ENCODE results near the gene EIF3C. TPM values are rescaled to one million over a fixed set of nuclear protein-coding genes. Genes with fewer than 3 reads are reported as not detected.
"Not testable (repeated sequence)": the region's sequence is repeated elsewhere in the genome, so short reads cannot be mapped to it uniquely, and the experiment has no call there.

Gene EIF3C
- total RNA-seq, 1 experiment from 2014 or later, result 526 TPM

- H3K27me3 ChIP-seq (ENCODE audit: control insufficient read depth, insufficient read depth, low read length); H3K4me3 ChIP-seq (ENCODE audit: low read depth in 2 of 2, low read length in 2 of 2); CTCF ChIA-PET; in situ Hi-C loops (cut with HindIII; ENCODE audit: low pct_unique_long_range_greater_than_20kb, low sequenced_read_pairs); H3K36me3 ChIP-seq (ENCODE audit: control insufficient read depth, insufficient read depth, low read length); POLR2A ChIA-PET; H3K4me1 ChIP-seq (ENCODE audit: control insufficient read depth, insufficient read depth, low read length); H3K27ac ChIP-seq (ENCODE audit: low read length); intact Hi-C loops (cut with micrococcal nuclease; ENCODE audit: unreplicated experiment); BruUV-seq (replicated peaks); H3K9me3 ChIP-seq (ENCODE audit: control insufficient read depth, insufficient read depth, low read depth, low read length); DNase-seq (ENCODE audit: low read depth, low spot score): not testable (repeated sequence)
- peak; percentile 69 for ATAC-seq
Measured at GRCh38 chr16:28693257-28693950, 17.9 kb upstream of the EIF3C start.

DNA sequence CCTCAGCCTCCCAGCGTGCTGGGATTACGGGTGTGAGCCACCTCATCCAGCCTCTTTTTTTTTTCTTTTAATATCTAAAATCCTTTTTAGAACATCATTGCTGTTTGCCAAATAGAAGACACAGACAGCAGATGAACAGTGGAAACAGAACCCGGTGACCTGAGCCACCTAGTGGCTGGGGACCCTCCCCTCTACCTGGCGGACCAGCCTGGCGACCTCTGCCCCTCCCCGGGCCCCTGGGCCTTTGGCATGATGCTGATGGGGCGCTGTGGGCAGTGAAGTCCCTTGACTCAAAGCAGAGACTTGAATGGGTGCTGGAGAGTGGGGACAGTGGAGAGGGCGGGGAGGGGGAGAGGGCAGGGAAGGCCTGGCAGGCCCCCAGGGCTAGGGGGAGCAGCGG, 11.5 kb upstream of the EIF3C start:
- H3K27me3 ChIP-seq (ENCODE audit: control insufficient read depth, insufficient read depth, low read length); H3K4me1 ChIP-seq (ENCODE audit: control insufficient read depth, insufficient read depth, low read length); H3K9me3 ChIP-seq (ENCODE audit: control insufficient read depth, insufficient read depth, low read depth, low read length); H3K27ac ChIP-seq (ENCODE audit: low read length); ATAC-seq; CTCF ChIA-PET; H3K4me3 ChIP-seq (ENCODE audit: low read depth in 2 of 2, low read length in 2 of 2); BruUV-seq (replicated peaks); DNase-seq (ENCODE audit: low read depth, low spot score); intact Hi-C loops (cut with micrococcal nuclease; ENCODE audit: unreplicated experiment); POLR2A ChIA-PET; H3K36me3 ChIP-seq (ENCODE audit: control insufficient read depth, insufficient read depth, low read length); in situ Hi-C loops (cut with HindIII; ENCODE audit: low pct_unique_long_range_greater_than_20kb, low sequenced_read_pairs): not testable (repeated sequence)

DNA sequence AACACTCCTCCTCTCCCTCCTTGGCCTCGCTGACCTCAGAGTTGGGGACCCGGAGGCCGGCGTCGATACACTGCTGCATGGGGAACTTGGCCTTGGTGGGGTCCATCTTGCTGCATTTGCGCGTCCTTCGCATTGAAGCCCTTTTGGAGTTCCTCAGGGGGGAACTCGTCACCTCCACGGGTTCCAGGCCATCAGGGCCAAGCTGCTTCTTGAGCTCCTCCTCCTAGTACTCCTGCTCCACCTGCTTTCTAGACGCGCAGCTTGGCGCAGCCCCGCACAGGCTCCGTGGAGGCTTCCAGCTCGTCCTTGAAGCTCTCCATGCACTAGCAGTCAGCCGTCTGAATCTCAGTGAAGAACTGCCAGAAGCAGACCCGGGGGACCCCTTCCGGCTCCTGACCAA, 10.9 kb upstream of the EIF3C start:
- ATAC-seq; DNase-seq (ENCODE audit: low read depth, low spot score); intact Hi-C loops (cut with micrococcal nuclease; ENCODE audit: unreplicated experiment); H3K4me3 ChIP-seq (ENCODE audit: low read depth in 2 of 2, low read length in 2 of 2); in situ Hi-C loops (cut with HindIII; ENCODE audit: low pct_unique_long_range_greater_than_20kb, low sequenced_read_pairs); H3K4me1 ChIP-seq (ENCODE audit: control insufficient read depth, insufficient read depth, low read length); CTCF ChIA-PET; H3K9me3 ChIP-seq (ENCODE audit: control insufficient read depth, insufficient read depth, low read depth, low read length); BruUV-seq (replicated peaks); POLR2A ChIA-PET; H3K36me3 ChIP-seq (ENCODE audit: control insufficient read depth, insufficient read depth, low read length); H3K27ac ChIP-seq (ENCODE audit: low read length); H3K27me3 ChIP-seq (ENCODE audit: control insufficient read depth, insufficient read depth, low read length): not testable (repeated sequence)

DNA sequence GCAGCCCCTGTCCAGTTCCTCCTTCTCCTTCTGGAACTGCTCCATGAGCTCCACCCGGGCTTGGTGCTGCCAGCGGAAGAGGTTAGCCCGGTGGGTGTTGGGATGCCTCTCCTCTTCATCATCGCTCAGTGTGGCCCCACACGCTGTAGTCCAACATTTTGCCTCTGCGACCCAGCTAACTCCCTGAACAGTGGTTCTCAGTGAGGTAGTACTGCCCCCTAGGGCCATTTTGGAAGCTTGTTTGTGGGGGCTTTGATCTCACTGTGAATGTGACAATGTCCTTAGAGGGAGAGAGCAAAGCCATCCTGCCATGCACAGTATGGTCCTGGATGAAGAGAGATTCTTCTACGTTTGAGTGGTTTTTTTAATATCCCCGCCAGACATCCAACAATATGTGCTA, 9.9 kb upstream of the EIF3C start:
- not testable (repeated sequence) for ATAC-seq

DNA sequence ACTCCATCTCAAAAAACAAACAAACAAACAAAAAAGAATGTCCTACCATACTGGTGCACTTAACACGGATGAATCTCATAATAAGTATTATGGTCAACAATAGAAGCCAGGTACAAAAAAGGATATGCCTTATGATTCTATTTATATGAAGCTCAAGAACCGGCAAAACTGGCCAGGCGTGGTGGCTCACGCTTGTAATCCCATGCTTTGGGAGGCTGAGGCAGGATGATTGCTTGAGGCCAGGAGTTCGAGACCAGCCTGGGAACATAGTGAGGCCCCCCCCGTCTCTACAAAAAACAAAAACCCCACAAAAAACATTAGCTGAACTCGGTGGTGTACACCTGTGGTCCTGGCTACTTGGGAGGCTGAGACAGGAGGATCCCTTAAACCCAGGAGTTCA, 7.0 kb upstream of the EIF3C start:
- DNase-seq (ENCODE audit: low read depth, low spot score); H3K27ac ChIP-seq (ENCODE audit: low read length); H3K4me3 ChIP-seq (ENCODE audit: low read depth in 2 of 2, low read length in 2 of 2); H3K9me3 ChIP-seq (ENCODE audit: control insufficient read depth, insufficient read depth, low read depth, low read length); intact Hi-C loops (cut with micrococcal nuclease; ENCODE audit: unreplicated experiment); H3K27me3 ChIP-seq (ENCODE audit: control insufficient read depth, insufficient read depth, low read length); POLR2A ChIA-PET; in situ Hi-C loops (cut with HindIII; ENCODE audit: low pct_unique_long_range_greater_than_20kb, low sequenced_read_pairs); BruUV-seq (replicated peaks); H3K4me1 ChIP-seq (ENCODE audit: control insufficient read depth, insufficient read depth, low read length); CTCF ChIA-PET; ATAC-seq; H3K36me3 ChIP-seq (ENCODE audit: control insufficient read depth, insufficient read depth, low read length): not testable (repeated sequence)

More for the DNA sequence above, 9.9 kb upstream of the EIF3C start:
- in situ Hi-C loops (cut with HindIII; ENCODE audit: low pct_unique_long_range_greater_than_20kb, low sequenced_read_pairs); H3K27ac ChIP-seq (ENCODE audit: low read length); H3K36me3 ChIP-seq (ENCODE audit: control insufficient read depth, insufficient read depth, low read length); POLR2A ChIA-PET; intact Hi-C loops (cut with micrococcal nuclease; ENCODE audit: unreplicated experiment); H3K9me3 ChIP-seq (ENCODE audit: control insufficient read depth, insufficient read depth, low read depth, low read length); DNase-seq (ENCODE audit: low read depth, low spot score); BruUV-seq (replicated peaks); CTCF ChIA-PET; H3K4me1 ChIP-seq (ENCODE audit: control insufficient read depth, insufficient read depth, low read length); H3K4me3 ChIP-seq (ENCODE audit: low read depth in 2 of 2, low read length in 2 of 2); H3K27me3 ChIP-seq (ENCODE audit: control insufficient read depth, insufficient read depth, low read length): not testable (repeated sequence)

DNA sequence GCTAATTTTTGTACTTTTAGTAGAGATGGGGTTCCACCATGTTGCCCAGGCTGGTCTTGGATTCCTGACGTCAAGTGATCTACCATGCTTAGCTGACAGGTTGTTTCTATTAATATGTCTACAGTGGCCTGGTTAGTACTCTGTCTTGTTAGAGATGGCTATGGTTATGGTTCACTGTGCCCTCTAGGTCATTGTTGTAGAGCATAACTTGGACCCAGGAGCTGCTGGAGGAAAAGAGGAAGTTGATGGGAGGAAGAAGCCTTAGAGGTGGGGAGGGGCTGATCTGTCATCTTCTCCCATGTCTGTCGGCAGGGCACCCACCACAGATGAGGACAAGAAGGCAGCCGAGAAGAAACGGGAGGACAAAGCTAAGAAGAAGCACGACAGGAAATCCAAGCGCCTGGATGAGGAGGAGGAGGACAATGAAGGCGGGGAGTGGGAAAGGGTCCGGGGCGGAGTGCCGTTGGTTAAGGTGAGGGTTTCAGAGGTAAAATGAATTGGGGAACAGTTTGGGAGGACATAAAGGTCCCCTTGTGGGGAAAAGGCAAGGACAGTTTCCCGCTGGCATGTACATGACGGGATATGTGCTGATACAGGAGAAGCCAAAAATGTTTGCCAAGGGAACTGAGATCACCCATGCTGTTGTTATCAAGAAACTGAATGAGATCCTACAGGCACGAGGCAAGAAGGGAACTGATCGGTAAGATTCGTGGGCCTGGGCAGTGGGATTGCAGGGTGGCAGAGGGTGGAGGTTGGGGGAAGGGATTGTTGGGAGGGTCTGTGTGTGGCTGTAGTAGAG, 11.8 kb downstream of the EIF3C start:
- DNase-seq (ENCODE audit: low read depth, low spot score); H3K9me3 ChIP-seq (ENCODE audit: control insufficient read depth, insufficient read depth, low read depth, low read length); H3K4me3 ChIP-seq (ENCODE audit: low read depth in 2 of 2, low read length in 2 of 2); ATAC-seq; intact Hi-C loops (cut with micrococcal nuclease; ENCODE audit: unreplicated experiment); H3K4me1 ChIP-seq (ENCODE audit: control insufficient read depth, insufficient read depth, low read length); CTCF ChIA-PET; H3K27ac ChIP-seq (ENCODE audit: low read length); POLR2A ChIA-PET; H3K36me3 ChIP-seq (ENCODE audit: control insufficient read depth, insufficient read depth, low read length); H3K27me3 ChIP-seq (ENCODE audit: control insufficient read depth, insufficient read depth, low read length); in situ Hi-C loops (cut with HindIII; ENCODE audit: low pct_unique_long_range_greater_than_20kb, low sequenced_read_pairs): not testable (repeated sequence)
- BruUV-seq (replicated peaks), result TSS peak; percentile 77

GRCh38 chr16:28731253-28731652, 20.0 kb downstream of the EIF3C start:
- DNase-seq (ENCODE audit: low read depth, low spot score); intact Hi-C loops (cut with micrococcal nuclease; ENCODE audit: unreplicated experiment); POLR2A ChIA-PET; H3K36me3 ChIP-seq (ENCODE audit: control insufficient read depth, insufficient read depth, low read length); H3K9me3 ChIP-seq (ENCODE audit: control insufficient read depth, insufficient read depth, low read depth, low read length); H3K27me3 ChIP-seq (ENCODE audit: control insufficient read depth, insufficient read depth, low read length); CTCF ChIA-PET; in situ Hi-C loops (cut with HindIII; ENCODE audit: low pct_unique_long_range_greater_than_20kb, low sequenced_read_pairs); H3K4me1 ChIP-seq (ENCODE audit: control insufficient read depth, insufficient read depth, low read length); H3K4me3 ChIP-seq (ENCODE audit: low read depth in 2 of 2, low read length in 2 of 2); H3K27ac ChIP-seq (ENCODE audit: low read length); BruUV-seq (replicated peaks): not testable (repeated sequence)
- peak; percentile 74 for ATAC-seq

All from Panc1 (cell line).